GM12878 (cell line): ENCODE measurements around the gene GFM1.

Source experiments
- CTCF ChIP-seq, 3 experiments: IDR thresholded peaks in 2 of 3; conservative IDR thresholded peaks in 1 of 3; 2 replicates each; pipeline ENCODE4 v1.5.1; 2011; ENCODE audit warnings: low read depth in 3 of 3, low read length in 3 of 3, mild to moderate bottlenecking in 3 of 3, control low read depth in 2 of 3, moderate library complexity in 2 of 3, inconsistent platforms in 1 of 3, mixed read lengths in 1 of 3; ENCODE audit not compliant: control insufficient read depth in 2 of 3, insufficient read depth in 1 of 3; ENCODE audit errors: extremely low read depth in 1 of 3
- ESRRA ChIP-seq: IDR thresholded peaks from 2 replicates; pipeline ENCODE4 v1.6.1; 2012; ENCODE audit warnings: mild to moderate bottlenecking, low read length, improper control_type of control experiment
- JUNB ChIP-seq: IDR thresholded peaks from 2 replicates; pipeline ENCODE4 v1.6.1; 2016; ENCODE audit warnings: antibody characterized with exemption, mild to moderate bottlenecking
- KDM1A ChIP-seq: fragments of 200-600 bp; sonication (generic); IDR thresholded peaks from 2 replicates; pipeline ENCODE4 v1.6.1; 2016; ENCODE audit warnings: borderline replicate concordance
- RAD21 ChIP-seq: IDR thresholded peaks from 2 replicates; pipeline ENCODE4 v1.6.1; 2011; ENCODE audit warnings: mild to moderate bottlenecking, low read depth, low read length, moderate library complexity; ENCODE audit not compliant: insufficient read depth

- TF ChIP-seq JUNB: no peak
- TF ChIP-seq CTCF (IDR thresholded peaks at IDR 0.05 in 2 of 3, conservative IDR thresholded peaks at IDR 0.05 in 1 of 3; ENCODE audit: control insufficient read depth in 2 of 3, extremely low read depth in 1 of 3, insufficient read depth in 1 of 3, low read depth in 3 of 3, low read length in 3 of 3): no peak
- no peak for TF ChIP-seq ESRRA
- no peak for TF ChIP-seq KDM1A
- TF ChIP-seq RAD21: no peak
Measured at GRCh38 chr3:158723991-158724390, 79.7 kb downstream of the GFM1 start.
